PC-9 (cell line): Measurements from ENCODE around the gene FRMPD2. TPM values are rescaled to one million over a fixed set of nuclear protein-coding genes. Genes with fewer than 3 reads are reported as not detected.
"Not testable (repeated sequence)": the region's sequence is repeated elsewhere in the genome, so short reads cannot be mapped to it uniquely, and the experiment has no call there.

Source experiments
- BruUV-seq: library from RNA; stranded (reverse); fragments of 400-500 nt; replicated peaks from 2 replicates; lab custom pipeline; 2021; lab: Mats Ljungman, UMichigan
- CTCF ChIA-PET: fragments of 300-600 bp; sonication (Branson Sonifier 250); formaldehyde crosslinking; loops from one replicate; lab custom pipeline; 2022; ENCODE audit warnings: antibody characterized with exemption; lab: Charles Lee
- POLR2A ChIA-PET: fragments of 300-600 bp; sonication (Branson Sonifier 250); formaldehyde crosslinking; loops from one replicate; lab custom pipeline; 2022; ENCODE audit warnings: antibody characterized with exemption; ENCODE audit not compliant: unreplicated experiment; lab: Charles Lee
- DNase-seq, 2 experiments: peaks; one replicate each; pipeline versions ENCODE4 v3.0.0 to v3.0.0-alpha.2; 2015 to 2022; ENCODE audit warnings: mixed read lengths in 1 of 2
- H2AFZ ChIP-seq: fragments of 200-600 bp; sonication (generic); 2 replicates; pipeline ENCODE4 v1.8.1; 2017; ENCODE audit warnings: antibody characterized with exemption
- H3F3A ChIP-seq: fragments of 200-600 bp; sonication (generic); 2 replicates; pipeline ENCODE4 v1.8.1; 2017; ENCODE audit warnings: antibody characterized with exemption, mild to moderate bottlenecking, low read depth; ENCODE audit not compliant: insufficient read depth
- H3K27ac ChIP-seq: fragments of 200-600 bp; sonication (generic); 2 replicates; pipeline ENCODE4 v1.6.1; 2016; ENCODE audit warnings: mixed run types
- H3K27me3 ChIP-seq: fragments of 200-600 bp; sonication (generic); 2 replicates; pipeline ENCODE4 v1.6.1; 2016; ENCODE audit warnings: low read depth, mixed run types; ENCODE audit not compliant: insufficient read depth
- H3K36me3 ChIP-seq: fragments of 200-600 bp; sonication (generic); 2 replicates; pipeline ENCODE4 v1.6.1; 2016; ENCODE audit warnings: low read depth, mixed run types
- H3K4me1 ChIP-seq: fragments of 200-600 bp; sonication (generic); replicated peaks from 2 replicates; pipeline ENCODE4 v1.6.1; 2016; ENCODE audit warnings: mixed run types; ENCODE audit not compliant: insufficient read depth
- H3K4me2 ChIP-seq: fragments of 200-600 bp; sonication (generic); 2 replicates; pipeline ENCODE4 v1.6.1; 2017; ENCODE audit warnings: mixed run types
- H3K4me3 ChIP-seq: fragments of 200-600 bp; sonication (generic); 2 replicates; pipeline ENCODE4 v1.6.1; 2016; ENCODE audit warnings: mixed run types
- H3K79me2 ChIP-seq: fragments of 200-600 bp; sonication (generic); 2 replicates; pipeline ENCODE4 v1.6.1; 2017; ENCODE audit warnings: low read depth, mixed run types
- H3K9me2 ChIP-seq: fragments of 200-600 bp; sonication (generic); 2 replicates; pipeline ENCODE4 v1.8.1; 2017; ENCODE audit warnings: mild to moderate bottlenecking; ENCODE audit not compliant: insufficient read depth
- H3K9me3 ChIP-seq: fragments of 200-600 bp; sonication (generic); 2 replicates; pipeline ENCODE4 v1.8.1; 2016; ENCODE audit warnings: low read depth; ENCODE audit not compliant: insufficient read depth
- H4K20me1 ChIP-seq: fragments of 200-600 bp; sonication (generic); 2 replicates; pipeline ENCODE4 v1.8.1; 2017; ENCODE audit not compliant: insufficient read depth
- CTCF ChIP-seq: fragments of 200-600 bp; sonication (generic); conservative IDR thresholded peaks from 2 replicates; pipeline ENCODE4 v1.6.1; 2017; ENCODE audit warnings: mixed run types, antibody characterized with exemption, mild to moderate bottlenecking, moderate library complexity
- EZH2 ChIP-seq: fragments of 200-600 bp; sonication (generic); IDR thresholded peaks from 2 replicates; pipeline ENCODE4 v1.8.0; 2017; ENCODE audit warnings: antibody characterized with exemption, low read depth
- intact Hi-C: fragments of 100-400 bp; cut with micrococcal nuclease; formaldehyde crosslinking; loops from one replicate; pipeline ENCODE4 v1.10.0; 2022; ENCODE audit not compliant: unreplicated experiment
- total RNA-seq: library from RNA; stranded (reverse); gene quantifications from 2 replicates; pipeline ENCODE4 v1.2.3, GENCODE V29; 2021

The FRMPD2 gene
- total RNA-seq, 1 experiment from 2014 or later, result 2.4 TPM

DNA sequence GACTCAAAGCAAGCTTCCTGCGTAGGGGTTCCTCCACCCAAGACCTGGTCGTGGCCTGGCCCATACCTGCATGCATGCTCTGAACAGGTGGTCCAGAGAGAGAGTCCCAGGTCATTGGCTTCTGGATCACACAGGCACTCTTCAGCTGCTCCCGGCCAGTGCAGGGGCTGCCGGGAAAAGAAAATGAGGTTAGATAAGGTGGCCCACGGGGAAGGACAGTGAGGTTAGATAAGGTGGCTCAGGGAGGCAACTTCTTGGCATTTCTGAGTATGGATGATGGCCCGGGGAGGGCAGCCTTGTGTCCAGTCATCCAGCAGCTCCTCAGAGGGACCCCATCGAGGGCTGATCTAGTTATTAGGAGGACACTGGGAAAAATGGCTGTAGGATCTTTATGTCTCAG lies 87.4 kb downstream of the FRMPD2 start:
- no peak overlapping the region for H3K4me3 ChIP-seq
- no peaks in the 10 kb centered on the region for H4K20me1 ChIP-seq
- intact Hi-C loops, result no loop called here
- no peak overlapping the region for H2AFZ ChIP-seq
- no peak overlapping the region for H3K4me2 ChIP-seq
- ChIA-PET CTCF (no interaction called here), POLR2A (no interaction called here)
- no TSS peak for BruUV-seq
- TF ChIP-seq CTCF, result no peak
- no peak for TF ChIP-seq EZH2
- no peak for DNase-seq
- H3F3A ChIP-seq, result no peaks in the 10 kb centered on the region
- H3K9me2 ChIP-seq, result no peaks in the 10 kb centered on the region
- H3K27me3 ChIP-seq, result peaks cover 59% of the 10 kb centered on the region
- no peaks in the 10 kb centered on the region for H3K4me1 ChIP-seq
- no peaks in the 10 kb centered on the region for H3K79me2 ChIP-seq
- H3K9me3 ChIP-seq, result no peaks in the 10 kb centered on the region
- no peaks in the 10 kb centered on the region for H3K36me3 ChIP-seq
- no peak overlapping the region for H3K27ac ChIP-seq

DNA sequence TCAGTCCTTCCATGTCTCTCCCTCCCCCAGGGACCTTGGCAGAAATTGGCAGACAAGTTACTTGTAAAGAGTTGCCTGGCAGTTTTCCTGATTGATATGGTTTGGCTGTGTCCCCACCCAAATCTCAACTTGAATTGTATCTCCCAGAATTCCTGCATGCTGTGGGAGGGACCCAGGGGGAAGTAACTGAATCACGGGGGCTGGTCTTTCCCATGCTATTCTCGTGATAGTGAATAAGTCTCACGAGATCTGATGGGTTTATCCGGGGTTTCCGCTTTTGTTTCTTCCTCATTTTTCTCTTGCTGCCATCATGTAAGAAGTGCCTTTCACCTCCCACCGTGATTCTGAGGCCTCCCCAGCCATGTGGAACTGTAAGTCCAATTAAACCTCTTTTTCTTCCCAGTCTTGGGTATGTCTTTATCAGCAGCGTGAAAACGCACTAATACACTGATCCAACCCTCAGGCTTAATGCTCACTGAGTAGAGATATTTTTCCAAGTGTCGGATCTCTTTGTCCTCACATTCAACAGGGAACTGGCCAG lies 88.2 kb downstream of the FRMPD2 start:
- H3F3A ChIP-seq, H3K79me2 ChIP-seq, H4K20me1 ChIP-seq, H3K4me2 ChIP-seq, H3K9me2 ChIP-seq, POLR2A ChIA-PET, H3K27ac ChIP-seq, H3K36me3 ChIP-seq, DNase-seq, BruUV-seq, intact Hi-C loops, H2AFZ ChIP-seq, CTCF ChIA-PET, H3K9me3 ChIP-seq, H3K4me3 ChIP-seq, H3K4me1 ChIP-seq: not testable (repeated sequence)
- H3K27me3 ChIP-seq, result peaks cover 57% of the 10 kb centered on the region

GRCh38 chr10:48184224-48184623 lies 90.3 kb downstream of the FRMPD2 start:
- Histone ChIP-seq H4K20me1 (no peaks in the 10 kb centered on the region), H3K79me2 (no peaks in the 10 kb centered on the region), H3F3A (no peaks in the 10 kb centered on the region), H3K4me2 (no peak overlapping the region), H3K4me1 (no peaks in the 10 kb centered on the region), H3K27me3 (peaks cover 57% of the 10 kb centered on the region), H2AFZ (no peak overlapping the region), H3K27ac (no peak overlapping the region), H3K9me3 (no peaks in the 10 kb centered on the region), H3K4me3 (no peak overlapping the region), H3K36me3 (no peaks in the 10 kb centered on the region), H3K9me2 (no peaks in the 10 kb centered on the region)
- TF ChIP-seq EZH2 (no peak), CTCF (no peak)
- intact Hi-C loops, result no loop called here
- BruUV-seq, result no TSS peak
- ChIA-PET CTCF (no interaction called here), POLR2A (no interaction called here)
- DNase-seq, result no peak

GRCh38 chr10:48172715-48173114 lies 101.8 kb downstream of the FRMPD2 start:
- DNase-seq, POLR2A ChIA-PET, H3K27ac ChIP-seq, H2AFZ ChIP-seq, H3K79me2 ChIP-seq, H3K4me2 ChIP-seq, H3F3A ChIP-seq, H3K4me3 ChIP-seq, BruUV-seq, H3K9me3 ChIP-seq, intact Hi-C loops, H3K4me1 ChIP-seq, H3K36me3 ChIP-seq, CTCF ChIA-PET, H3K9me2 ChIP-seq, H3K27me3 ChIP-seq, H4K20me1 ChIP-seq: not testable (repeated sequence)
